Neural progenitor cell (in vitro differentiated cells): ENCODE data around the gene ZNF277. TPM values are rescaled to one million over a fixed set of nuclear protein-coding genes. Genes with fewer than 3 reads are reported as not detected.

Experiments used
- DNase-seq: peaks from one replicate; pipeline ENCODE4 v3.0.0-alpha.2; 2016; ENCODE audit warnings: low spot score
- H2AFZ ChIP-seq: fragments of 200-600 bp; sonication (generic); replicated peaks from 2 replicates; pipeline ENCODE4 v1.6.1; 2016; ENCODE audit warnings: antibody characterized with exemption
- H3F3A ChIP-seq: fragments of 200-600 bp; sonication (generic); 2 replicates; pipeline ENCODE4 v1.6.1; 2016; ENCODE audit warnings: antibody characterized with exemption, low read depth
- H3K27ac ChIP-seq: fragments of 200-600 bp; sonication (generic); 2 replicates; pipeline ENCODE4 v1.5.1; 2016; ENCODE audit warnings: mild to moderate bottlenecking
- H3K27me3 ChIP-seq: fragments of 200-600 bp; sonication (generic); 2 replicates; pipeline ENCODE4 v1.6.1; 2016; ENCODE audit warnings: mild to moderate bottlenecking, moderate library complexity
- H3K36me3 ChIP-seq: fragments of 200-600 bp; sonication (generic); 2 replicates; pipeline ENCODE4 v1.5.1; 2016
- H3K4me1 ChIP-seq: fragments of 200-600 bp; sonication (generic); 2 replicates; pipeline ENCODE4 v1.6.1; 2016; ENCODE audit warnings: mixed run types
- H3K4me2 ChIP-seq: fragments of 200-600 bp; sonication (generic); 2 replicates; pipeline ENCODE4 v1.6.1; 2016
- H3K4me3 ChIP-seq: fragments of 200-600 bp; sonication (generic); 2 replicates; pipeline ENCODE4 v1.5.1; 2016
- H3K79me2 ChIP-seq: fragments of 200-600 bp; sonication (generic); 2 replicates; pipeline ENCODE4 v1.6.1; 2016; ENCODE audit warnings: low read depth
- H3K9ac ChIP-seq: fragments of 200-600 bp; sonication (generic); 2 replicates; pipeline ENCODE4 v1.6.1; 2016
- H3K9me3 ChIP-seq: fragments of 200-600 bp; sonication (generic); 2 replicates; pipeline ENCODE4 v1.5.1; 2016; ENCODE audit warnings: low read depth
- H4K20me1 ChIP-seq: fragments of 200-600 bp; sonication (generic); 2 replicates; pipeline ENCODE4 v1.6.1; 2016; ENCODE audit warnings: low read depth
- H3K27ac Mint-ChIP-seq: 3 replicates; pipeline ENCODE4 v1.8.0; 2021; ENCODE audit warnings: mixed read lengths
- H3K27me3 Mint-ChIP-seq: 2 replicates; pipeline ENCODE4 v1.8.0; 2022; ENCODE audit warnings: low read depth, mild to moderate bottlenecking, inconsistent platforms, moderate library complexity, mixed read lengths; ENCODE audit not compliant: insufficient read depth
- H3K36me3 Mint-ChIP-seq: 3 replicates; pipeline ENCODE4 v1.8.0; 2021; ENCODE audit warnings: mixed read lengths
- H3K4me1 Mint-ChIP-seq: 3 replicates; pipeline ENCODE4 v1.8.0; 2021; ENCODE audit warnings: mixed read lengths
- H3K4me3 Mint-ChIP-seq: 3 replicates; pipeline ENCODE4 v1.8.0; 2021; ENCODE audit warnings: mild to moderate bottlenecking, moderate library complexity, mixed read lengths
- H3K9me3 Mint-ChIP-seq: 3 replicates; pipeline ENCODE4 v1.8.0; 2020; ENCODE audit warnings: mixed read lengths
- CTCF ChIP-seq: fragments of 200-600 bp; sonication (generic); IDR thresholded peaks from 2 replicates; pipeline ENCODE4 v1.5.1; 2017; ENCODE audit warnings: antibody characterized with exemption, mild to moderate bottlenecking
- EZH2 ChIP-seq: fragments of 200-600 bp; sonication (generic); IDR thresholded peaks from 2 replicates; pipeline ENCODE4 v1.6.1; 2017; ENCODE audit warnings: antibody characterized with exemption, mild to moderate bottlenecking, moderate library complexity
- EZH2phosphoT487 ChIP-seq: fragments of 200-600 bp; sonication (generic); IDR thresholded peaks from 2 replicates; pipeline ENCODE4 v1.6.1; 2017; ENCODE audit warnings: antibody characterized with exemption
- total RNA-seq: library from RNA; depleted of rRNA; stranded (reverse); fragments of >200 nt; gene quantifications from 2 replicates; pipeline ENCODE4 v1.2.3, GENCODE V29; 2015; ENCODE audit warnings: low replicate concordance

ZNF277 gene
- total RNA-seq, 1 donor from 2014 or later: 55.5 TPM

- H4K20me1 ChIP-seq: peaks cover 32% of the 10 kb centered on the region
- H3K4me3 ChIP-seq: no peak overlapping the region
- TF ChIP-seq CTCF (no peak), EZH2phosphoT487 (no peak), EZH2 (no peak)
- no peak for DNase-seq
- H3K4me1 ChIP-seq: peaks cover 4% of the 10 kb centered on the region
- no peaks in the 10 kb centered on the region for H3K36me3 ChIP-seq
- no peak overlapping the region for H3K9ac ChIP-seq
- H3K79me2 ChIP-seq: peaks cover 87% of the 10 kb centered on the region
- Mint-ChIP-seq H3K27ac (no peak overlapping the region), H3K36me3 (peaks cover 3% of the 10 kb centered on the region), H3K4me1 (no peaks in the 10 kb centered on the region), H3K27me3 (no peaks in the 10 kb centered on the region), H3K4me3 (no peak overlapping the region), H3K9me3 (no peaks in the 10 kb centered on the region)
- no peak overlapping the region for H3K4me2 ChIP-seq
- H2AFZ ChIP-seq: no peak overlapping the region
- H3K27me3 ChIP-seq: no peaks in the 10 kb centered on the region
- no peaks in the 10 kb centered on the region for H3K9me3 ChIP-seq
- no peaks in the 10 kb centered on the region for H3F3A ChIP-seq
- no peak overlapping the region for H3K27ac ChIP-seq
These were observed 7.8 kb downstream of the ZNF277 start for GRCh38 chr7:112214268-112214667.

- Histone ChIP-seq H3K9ac (no peak overlapping the region), H3K27ac (no peak overlapping the region), H3K4me2 (no peak overlapping the region), H3K9me3 (no peaks in the 10 kb centered on the region), H4K20me1 (peaks cover 32% of the 10 kb centered on the region), H3K79me2 (peaks cover 87% of the 10 kb centered on the region), H3K36me3 (no peaks in the 10 kb centered on the region), H3K4me3 (no peak overlapping the region), H3F3A (no peaks in the 10 kb centered on the region), H3K27me3 (no peaks in the 10 kb centered on the region), H2AFZ (no peak overlapping the region), H3K4me1 (peaks cover 4% of the 10 kb centered on the region)
- Mint-ChIP-seq H3K9me3 (no peaks in the 10 kb centered on the region), H3K27ac (no peak overlapping the region), H3K27me3 (no peaks in the 10 kb centered on the region), H3K4me3 (no peak overlapping the region), H3K36me3 (peaks cover 3% of the 10 kb centered on the region), H3K4me1 (no peaks in the 10 kb centered on the region)
- no peak for TF ChIP-seq EZH2
- TF ChIP-seq CTCF: no peak
- TF ChIP-seq EZH2phosphoT487: no peak
- no peak for DNase-seq
These were observed 8.4 kb downstream of the ZNF277 start for GRCh38 chr7:112214883-112215282.

GRCh38 chr7:112215787-112216186 lies 9.3 kb downstream of the ZNF277 start:
- no peak overlapping the region for H3K4me3 Mint-ChIP-seq
- Histone ChIP-seq H3K27ac (no peak overlapping the region), H3K4me1 (peaks cover 4% of the 10 kb centered on the region), H3K79me2 (peaks cover 84% of the 10 kb centered on the region), H3K9me3 (no peaks in the 10 kb centered on the region), H2AFZ (no peak overlapping the region), H4K20me1 (peaks cover 32% of the 10 kb centered on the region), H3K27me3 (no peaks in the 10 kb centered on the region), H3K4me2 (no peak overlapping the region), H3K4me3 (no peak overlapping the region), H3K36me3 (no peaks in the 10 kb centered on the region), H3K9ac (no peak overlapping the region), H3F3A (no peaks in the 10 kb centered on the region)
- no peak for DNase-seq
- no peaks in the 10 kb centered on the region for H3K27me3 Mint-ChIP-seq
- H3K4me1 Mint-ChIP-seq: no peaks in the 10 kb centered on the region
- no peak overlapping the region for H3K27ac Mint-ChIP-seq
- TF ChIP-seq EZH2phosphoT487 (no peak), EZH2 (no peak), CTCF (no peak)
- H3K9me3 Mint-ChIP-seq: peaks cover under 1% of the 10 kb centered on the region
- peaks cover 3% of the 10 kb centered on the region for H3K36me3 Mint-ChIP-seq
